Measurements from ENCODE around the gene ABCA7.

The ABCA7 gene, protein sequence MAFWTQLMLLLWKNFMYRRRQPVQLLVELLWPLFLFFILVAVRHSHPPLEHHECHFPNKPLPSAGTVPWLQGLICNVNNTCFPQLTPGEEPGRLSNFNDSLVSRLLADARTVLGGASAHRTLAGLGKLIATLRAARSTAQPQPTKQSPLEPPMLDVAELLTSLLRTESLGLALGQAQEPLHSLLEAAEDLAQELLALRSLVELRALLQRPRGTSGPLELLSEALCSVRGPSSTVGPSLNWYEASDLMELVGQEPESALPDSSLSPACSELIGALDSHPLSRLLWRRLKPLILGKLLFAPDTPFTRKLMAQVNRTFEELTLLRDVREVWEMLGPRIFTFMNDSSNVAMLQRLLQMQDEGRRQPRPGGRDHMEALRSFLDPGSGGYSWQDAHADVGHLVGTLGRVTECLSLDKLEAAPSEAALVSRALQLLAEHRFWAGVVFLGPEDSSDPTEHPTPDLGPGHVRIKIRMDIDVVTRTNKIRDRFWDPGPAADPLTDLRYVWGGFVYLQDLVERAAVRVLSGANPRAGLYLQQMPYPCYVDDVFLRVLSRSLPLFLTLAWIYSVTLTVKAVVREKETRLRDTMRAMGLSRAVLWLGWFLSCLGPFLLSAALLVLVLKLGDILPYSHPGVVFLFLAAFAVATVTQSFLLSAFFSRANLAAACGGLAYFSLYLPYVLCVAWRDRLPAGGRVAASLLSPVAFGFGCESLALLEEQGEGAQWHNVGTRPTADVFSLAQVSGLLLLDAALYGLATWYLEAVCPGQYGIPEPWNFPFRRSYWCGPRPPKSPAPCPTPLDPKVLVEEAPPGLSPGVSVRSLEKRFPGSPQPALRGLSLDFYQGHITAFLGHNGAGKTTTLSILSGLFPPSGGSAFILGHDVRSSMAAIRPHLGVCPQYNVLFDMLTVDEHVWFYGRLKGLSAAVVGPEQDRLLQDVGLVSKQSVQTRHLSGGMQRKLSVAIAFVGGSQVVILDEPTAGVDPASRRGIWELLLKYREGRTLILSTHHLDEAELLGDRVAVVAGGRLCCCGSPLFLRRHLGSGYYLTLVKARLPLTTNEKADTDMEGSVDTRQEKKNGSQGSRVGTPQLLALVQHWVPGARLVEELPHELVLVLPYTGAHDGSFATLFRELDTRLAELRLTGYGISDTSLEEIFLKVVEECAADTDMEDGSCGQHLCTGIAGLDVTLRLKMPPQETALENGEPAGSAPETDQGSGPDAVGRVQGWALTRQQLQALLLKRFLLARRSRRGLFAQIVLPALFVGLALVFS (N-terminal part only)

DNA sequence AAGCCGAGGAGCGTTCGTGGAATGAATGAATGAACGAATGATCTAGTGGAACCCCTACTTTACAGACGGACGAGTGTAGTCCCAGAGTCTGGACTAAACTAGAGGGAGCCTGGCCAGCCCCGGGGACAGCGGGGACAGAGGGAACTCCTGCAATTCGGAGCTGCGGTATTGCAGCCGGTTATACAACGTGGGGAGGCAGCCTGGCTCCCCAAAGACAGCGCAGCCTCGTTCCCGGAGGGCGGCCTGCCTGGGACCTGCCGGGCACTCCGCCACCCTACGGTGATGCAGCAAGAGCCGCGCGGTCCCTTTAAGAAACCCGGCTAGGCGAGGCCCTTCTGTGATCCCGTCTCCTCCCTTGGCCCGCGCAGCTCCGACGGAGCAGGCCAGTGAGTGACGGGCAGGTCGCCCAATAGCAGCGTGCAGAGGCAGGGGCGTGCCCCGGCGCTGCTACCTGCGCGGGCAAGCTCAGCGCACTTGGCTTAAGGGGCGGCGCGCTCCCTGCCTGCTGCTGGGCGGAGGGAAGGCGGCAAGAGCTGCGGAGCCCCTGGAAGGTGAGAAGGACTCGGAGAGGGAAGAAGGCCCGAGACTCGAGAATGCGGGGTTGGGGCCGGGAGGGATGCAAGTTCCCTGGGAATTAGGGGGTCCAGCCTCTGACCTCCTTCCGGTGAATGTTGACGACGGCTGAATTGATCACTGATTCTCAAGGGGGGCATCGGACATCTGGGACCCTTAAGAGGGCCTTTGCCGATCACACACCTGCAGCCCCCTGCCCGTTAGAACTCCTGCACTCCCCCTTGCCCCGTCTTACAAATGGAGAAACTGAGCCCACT, at the start of gene ABCA7:
Gene ABCA7 (plus strand): TSS at position 462 of the 830 bp plus-strand sequence. CDS start 1,255 bp downstream, outside the sequence.
- peak; percentile 100 for DNase-seq

DNA sequence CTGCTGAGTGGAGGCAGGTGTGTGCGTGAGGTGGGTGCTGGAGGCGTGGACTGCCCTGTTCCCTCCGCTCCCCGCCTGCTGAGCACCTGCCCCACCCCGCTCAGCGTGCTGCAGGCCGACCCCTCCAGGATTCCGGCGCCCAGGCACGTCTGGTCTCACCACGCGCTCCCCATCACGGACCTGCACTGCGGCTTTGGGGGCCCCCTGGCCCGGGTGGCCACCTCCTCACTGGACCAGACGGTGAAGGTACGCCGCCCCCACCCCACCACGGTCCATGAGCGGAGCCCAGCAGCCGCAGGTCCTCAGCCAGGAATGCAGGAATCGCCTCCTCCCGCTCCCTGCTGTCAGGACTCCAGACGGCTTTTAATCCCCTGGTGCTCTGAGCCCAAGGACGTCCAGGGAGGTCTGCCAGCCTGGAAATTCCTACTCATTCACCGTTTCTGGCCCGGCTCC, 49.8 kb upstream of the ABCA7 start:
- no peak for DNase-seq

DNA sequence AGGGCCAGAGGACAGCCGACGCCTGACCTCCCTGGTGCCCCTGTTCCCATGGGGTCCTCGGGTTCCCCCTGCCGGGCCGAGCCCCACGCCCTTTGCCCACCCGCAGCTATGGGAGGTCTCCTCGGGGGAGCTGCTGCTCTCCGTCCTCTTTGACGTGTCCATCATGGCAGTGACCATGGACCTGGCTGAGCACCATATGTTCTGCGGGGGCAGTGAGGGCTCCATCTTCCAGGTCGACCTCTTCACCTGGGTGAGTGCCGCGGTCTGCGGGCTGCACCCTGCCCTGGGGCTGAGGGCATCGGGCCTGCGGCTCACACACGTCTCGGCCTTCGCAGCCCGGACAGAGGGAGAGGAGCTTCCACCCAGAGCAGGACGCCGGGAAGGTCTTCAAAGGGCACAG, 49.2 kb upstream of the ABCA7 start:
- no peak for DNase-seq

DNA sequence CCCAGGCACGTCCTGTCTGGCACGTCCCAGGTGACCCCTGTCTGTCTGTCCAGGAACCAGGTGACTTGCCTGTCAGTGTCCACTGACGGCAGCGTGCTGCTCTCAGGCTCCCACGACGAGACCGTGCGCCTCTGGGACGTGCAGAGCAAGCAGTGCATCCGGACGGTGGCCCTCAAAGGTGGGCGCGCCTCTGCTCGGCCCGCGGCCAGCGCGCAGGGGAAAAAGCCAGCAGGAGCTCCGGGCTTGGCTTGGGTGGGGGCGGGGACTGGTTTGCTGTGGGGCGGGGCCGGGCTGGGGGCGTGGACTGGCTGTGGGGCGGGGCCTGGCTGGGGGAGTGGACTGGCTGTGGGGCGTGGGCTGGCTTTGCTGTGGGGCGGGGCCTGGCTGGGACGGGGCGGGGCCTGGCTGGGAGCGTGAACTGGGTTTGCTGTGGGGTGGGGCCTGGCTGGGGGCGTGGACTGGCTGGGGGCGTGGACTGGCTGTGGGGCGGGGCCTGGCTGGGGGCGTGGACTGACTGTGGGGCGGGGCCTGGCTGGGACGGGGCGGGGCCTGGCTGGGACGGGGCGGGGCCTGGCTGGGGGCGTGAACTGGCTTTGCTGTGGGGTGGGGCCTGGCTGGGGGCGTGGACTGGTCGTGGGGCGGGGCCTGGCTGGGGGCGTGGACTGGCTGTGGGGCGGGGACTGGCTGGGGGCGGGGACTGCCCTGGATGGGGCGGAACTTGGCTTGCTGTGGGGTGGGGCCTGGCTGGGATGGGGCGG, 48.6 kb upstream of the ABCA7 start:
- DNase-seq, result peak; percentile 81

DNA sequence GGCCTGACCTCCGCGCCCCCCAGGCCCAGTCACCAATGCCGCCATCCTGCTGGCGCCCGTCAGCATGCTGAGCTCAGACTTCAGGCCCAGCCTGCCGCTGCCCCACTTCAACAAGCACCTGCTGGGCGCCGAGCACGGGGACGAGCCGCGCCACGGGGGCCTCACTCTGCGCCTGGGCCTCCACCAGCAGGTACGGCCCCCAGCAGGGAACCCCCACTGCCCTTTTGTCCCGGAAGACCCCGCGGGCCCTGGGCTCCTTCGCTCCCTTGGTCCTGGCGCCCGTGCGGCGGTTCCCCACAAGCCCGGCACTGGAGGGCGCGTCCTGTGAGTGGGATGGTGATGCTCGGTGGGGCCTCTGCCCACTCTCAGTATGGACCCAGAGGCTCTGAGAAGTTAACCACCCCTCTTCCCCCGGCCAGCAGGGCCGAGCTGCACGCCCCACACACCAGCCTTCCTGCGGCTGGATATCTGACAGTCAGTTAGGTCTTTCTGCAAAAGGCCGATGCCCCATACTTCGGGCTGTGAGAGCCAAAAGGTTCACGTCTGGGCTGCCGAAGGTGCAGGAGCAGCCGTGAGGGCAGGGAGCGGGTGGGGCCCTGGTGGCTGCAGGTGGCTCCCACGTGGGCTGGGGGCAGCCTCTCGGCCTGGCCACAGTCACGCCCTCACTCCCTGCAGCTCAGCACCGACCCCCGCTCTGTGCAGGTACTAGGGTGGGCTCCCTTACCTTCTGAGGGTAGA, 47.8 kb upstream of the ABCA7 start:
- no peak for DNase-seq

DNA sequence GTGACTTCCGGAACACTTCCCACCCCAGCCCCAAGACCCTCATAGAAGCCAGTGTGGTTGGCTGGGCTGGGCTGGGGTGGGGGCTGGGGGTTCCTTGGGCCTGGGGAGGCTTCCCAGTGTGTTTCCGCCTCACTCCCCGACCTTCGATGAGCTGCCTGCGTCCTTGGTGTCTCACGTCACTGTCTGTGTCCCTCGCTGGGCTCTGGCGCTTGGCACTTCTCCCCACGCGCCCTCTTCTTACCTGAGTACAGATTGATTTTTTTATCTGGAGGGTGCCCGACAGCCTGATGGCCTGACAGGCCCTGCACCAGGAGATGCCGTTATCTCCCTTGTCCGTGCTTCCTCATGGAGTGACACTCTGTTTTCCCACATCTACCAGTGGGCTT, 47.2 kb upstream of the ABCA7 start:
- DNase-seq, result no peak

DNA sequence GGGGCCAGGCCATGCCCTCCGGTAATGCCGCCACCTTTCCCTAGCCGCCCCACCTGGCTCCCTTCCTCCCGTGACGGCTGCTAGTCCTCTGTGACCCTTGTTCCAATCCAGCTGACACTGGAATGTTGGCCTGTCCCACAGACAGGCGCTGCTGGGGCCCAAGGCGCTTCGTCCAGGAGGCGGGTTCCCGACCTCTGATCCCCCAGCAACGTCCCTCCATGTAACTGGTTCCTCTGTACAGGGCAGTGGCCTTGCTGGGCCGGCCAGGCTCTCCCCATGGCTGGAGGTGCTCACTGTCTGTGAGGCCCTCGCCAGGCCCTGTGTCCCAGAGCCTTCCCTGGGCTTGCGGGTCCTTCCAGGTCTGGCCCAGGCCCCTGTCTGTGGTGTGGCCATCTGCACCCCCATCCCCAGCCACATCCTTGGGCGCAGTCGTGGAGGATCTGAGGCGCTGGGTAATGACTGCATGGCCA, 46.5 kb upstream of the ABCA7 start:
- no peak for DNase-seq

DNA sequence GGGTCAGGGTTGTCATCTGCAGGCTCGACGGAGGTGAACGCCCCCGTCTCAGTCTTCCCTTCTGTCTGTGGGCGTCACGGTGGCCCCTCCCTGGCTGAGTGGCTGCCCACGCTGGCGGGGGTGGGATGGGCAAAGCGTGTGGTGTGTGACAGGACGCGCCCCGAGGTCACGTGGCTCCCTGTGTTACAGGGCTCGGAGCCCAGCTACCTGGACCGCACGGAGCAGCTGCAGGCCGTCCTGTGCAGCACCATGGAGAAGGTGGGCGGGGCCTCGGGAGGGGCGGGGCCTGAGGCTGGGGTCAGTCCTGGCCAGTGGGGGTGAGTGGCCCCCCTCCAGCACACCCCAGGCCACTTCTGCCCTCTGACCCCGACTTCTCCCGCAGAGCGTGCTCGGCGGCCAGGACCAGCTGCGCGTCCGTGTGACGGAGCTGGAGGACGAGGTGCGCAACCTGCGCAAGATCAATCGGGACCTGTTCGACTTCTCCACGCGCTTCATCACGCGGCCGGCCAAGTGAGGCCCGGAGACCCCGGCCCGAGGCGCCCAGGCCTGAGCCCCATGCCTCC, 46.0 kb upstream of the ABCA7 start:
- no peak for DNase-seq

DNA sequence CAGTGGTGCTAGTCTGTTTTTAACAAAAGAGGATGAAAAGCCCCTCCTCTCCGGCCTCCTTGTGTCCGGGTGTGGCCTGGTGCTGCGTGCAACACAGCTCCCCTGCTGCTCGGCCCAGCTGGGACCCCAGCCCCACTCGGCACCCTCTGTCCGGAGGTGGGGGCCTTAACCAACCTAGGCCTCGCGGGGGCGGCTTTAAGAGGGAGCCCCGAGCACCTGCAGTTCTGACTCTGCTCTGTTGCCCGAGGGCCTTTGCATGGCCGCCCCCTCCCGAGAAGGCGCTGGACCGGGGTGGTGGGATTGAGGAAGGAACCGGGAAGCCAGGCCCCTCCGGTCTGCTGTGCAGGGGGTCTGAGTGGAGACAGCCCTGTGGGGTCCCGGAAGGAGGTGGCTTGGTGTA, 45.4 kb upstream of the ABCA7 start:
- DNase-seq, result no peak

DNA sequence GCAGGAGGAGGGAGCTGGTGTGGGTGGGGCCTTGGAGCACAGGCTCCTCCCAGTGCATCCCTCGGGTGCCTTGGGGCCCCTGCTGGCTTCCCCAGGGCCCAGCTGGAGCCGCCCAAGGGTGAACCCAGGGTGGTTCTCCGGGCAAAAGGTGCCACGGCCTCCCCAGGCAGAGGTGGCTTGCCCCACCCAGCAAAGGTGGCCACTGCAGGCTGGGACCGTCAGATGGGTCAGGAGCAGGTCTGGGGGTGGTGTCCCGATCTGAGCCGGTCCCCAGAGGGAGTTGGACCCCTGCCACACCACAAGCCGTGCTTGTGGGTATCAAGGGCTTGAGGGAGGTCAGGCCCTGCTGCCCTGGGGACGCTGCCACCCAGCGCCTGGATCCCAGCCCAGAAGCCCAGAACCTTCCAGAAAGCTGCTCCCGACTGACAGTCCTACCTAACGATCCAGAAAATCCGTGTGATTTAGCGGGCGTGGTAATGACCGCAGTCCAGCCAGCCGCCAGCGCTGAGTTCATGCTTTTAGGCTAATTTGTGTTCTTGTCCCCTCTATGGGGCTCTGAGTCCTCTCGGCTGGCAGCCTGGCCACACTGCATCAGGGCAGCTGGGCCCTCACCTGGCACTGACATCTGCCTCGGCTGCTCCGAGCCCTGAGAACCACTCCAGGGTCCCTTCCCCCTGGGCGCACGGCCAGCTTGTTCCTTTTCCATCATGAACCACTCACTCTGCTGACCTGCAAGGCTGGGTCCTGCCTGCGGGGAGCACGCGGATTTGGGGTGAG, 44.7 kb upstream of the ABCA7 start:
- no peak for DNase-seq

DNA sequence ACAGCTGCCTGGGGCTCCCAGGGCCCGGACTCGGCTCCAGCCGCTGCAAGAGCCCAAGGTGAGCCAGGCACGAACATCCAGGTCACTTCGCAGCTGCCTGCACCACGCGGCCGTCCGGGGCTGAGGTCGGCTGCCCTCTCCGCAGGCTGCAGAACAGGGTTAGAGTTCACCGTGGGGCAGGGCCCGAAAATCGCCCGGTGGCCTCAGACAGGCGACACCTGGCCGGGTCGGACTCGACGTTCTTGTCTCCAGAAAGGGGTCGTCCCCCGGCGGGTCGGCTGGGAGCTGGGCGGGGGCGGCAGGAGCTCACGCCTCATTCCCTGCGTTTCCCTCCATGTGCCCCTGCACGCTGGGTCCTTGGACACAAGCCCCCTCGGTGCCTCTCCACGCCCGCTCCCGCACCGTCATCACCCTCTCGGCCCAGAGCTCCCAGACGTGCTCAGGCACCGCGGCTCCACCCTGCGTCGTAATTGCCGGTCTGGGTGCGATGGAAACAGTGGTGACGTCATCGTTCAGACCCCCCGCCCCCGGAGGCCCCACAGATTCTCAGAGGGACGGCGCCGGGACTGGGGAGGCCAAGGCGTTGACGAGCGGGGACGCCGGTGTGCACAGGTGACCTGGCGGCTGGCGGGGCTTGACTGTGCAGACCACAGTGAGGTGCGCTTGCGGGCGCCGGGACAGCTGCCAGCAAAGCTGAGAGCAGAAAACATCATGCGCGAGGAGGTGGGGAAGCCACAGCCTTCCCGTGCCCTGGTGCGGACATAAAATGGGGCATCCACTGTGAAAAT, 43.7 kb upstream of the ABCA7 start:
- peak; percentile 56 for DNase-seq

DNA sequence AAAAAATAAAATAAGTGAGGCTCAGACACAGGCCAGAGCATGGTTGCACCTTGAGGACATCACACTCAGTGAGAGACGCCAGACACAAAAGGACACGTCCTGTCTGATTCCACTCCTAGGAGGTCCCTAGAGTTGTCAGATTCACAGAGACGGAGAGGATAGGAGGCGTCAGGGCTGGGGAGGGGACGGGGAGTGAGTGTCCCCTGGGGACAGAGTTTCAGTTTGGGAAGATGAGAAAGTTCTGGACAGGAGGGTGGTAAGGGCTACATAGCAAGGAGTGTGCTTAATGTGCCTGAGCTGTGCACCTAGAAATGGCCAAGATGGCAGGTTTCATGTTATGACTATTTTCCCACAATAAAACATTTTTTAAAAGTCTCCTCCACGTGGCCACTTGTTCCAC, 41.8 kb upstream of the ABCA7 start:
- DNase-seq, result no peak

DNA sequence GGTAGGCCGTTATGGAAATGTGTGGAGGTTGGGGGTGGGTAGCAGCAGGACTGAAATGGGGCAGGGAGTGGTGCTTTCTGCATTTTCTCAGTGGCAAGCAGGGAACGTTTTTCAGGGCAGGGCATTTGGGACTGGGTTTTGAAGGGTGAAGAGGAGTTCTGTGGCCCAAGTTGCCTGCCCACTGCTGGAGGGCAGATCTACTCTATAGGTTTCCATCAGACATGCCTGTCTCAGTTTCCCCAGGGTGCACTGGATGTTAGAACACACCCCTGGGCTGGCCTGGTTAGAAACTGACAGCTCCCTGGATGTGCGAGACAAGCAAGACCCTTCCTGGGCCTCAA, 40.6 kb upstream of the ABCA7 start:
- no peak for DNase-seq

DNA sequence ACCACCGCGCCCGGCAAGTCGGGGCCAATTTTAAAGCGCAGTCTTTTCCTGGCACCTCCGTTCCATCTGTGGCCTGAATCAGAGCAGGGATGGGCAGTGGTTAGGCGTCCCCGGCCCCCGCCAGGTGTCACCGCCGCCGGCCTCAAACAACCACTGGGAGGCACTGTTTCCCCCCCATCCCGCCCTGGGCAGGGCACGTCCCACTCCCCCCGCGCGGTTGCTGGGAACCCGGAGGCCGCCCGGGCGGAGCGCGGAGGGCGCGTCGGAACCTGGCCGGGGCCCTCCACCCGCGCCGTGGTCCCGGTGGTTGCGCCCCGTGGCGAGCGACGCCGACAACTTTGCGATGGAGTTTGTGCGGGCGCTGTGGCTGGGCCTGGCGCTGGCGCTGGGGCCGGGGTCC, 39.8 kb upstream of the ABCA7 start, which contains the start of gene GRIN3B:
Gene GRIN3B (plus strand): TSS at position 325 of the 400 bp plus-strand sequence. CDS start 19 bp downstream, at position 344.
- peak; percentile 74 for DNase-seq

DNA sequence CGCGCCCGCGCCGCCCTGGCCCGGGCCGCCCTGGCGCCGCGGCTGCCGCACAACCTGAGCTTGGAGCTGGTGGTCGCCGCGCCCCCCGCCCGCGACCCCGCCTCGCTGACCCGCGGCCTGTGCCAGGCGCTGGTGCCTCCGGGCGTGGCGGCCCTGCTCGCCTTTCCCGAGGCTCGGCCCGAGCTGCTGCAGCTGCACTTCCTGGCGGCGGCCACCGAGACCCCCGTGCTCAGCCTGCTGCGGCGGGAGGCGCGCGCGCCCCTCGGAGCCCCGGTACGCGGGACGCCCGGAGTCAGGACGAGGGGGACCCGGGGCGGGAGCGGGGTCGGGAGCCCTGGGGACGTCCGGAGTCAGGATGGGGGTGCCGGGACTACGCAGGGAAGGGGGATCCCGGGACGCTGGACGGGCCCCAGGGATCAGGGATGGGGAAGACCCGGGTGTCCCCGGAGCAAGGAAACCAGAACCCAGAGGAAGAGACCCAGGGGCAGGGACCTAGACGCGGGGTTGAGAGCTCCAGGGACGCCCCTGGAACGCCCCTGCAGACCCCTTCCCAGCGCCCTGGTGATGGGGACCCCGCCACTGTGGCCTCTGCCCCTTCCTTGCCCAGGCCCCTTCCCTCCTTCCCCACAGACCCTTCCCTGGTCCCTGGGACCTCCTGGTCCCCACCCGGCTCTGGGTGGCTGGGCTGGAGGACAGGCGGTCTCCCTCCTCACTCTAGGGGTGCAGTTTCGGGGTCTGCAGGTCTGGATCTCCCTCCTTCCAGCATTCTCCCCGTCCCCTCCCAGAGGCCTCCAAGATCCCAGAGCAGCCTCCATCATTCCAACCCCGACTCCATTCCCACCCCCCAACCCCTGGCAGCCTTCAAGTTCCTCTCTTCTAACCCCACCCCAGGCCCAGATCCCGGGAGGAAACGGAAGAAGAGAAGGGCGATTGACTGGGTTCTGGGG, 39.0 kb upstream of the ABCA7 start:
- no peak for DNase-seq

DNA sequence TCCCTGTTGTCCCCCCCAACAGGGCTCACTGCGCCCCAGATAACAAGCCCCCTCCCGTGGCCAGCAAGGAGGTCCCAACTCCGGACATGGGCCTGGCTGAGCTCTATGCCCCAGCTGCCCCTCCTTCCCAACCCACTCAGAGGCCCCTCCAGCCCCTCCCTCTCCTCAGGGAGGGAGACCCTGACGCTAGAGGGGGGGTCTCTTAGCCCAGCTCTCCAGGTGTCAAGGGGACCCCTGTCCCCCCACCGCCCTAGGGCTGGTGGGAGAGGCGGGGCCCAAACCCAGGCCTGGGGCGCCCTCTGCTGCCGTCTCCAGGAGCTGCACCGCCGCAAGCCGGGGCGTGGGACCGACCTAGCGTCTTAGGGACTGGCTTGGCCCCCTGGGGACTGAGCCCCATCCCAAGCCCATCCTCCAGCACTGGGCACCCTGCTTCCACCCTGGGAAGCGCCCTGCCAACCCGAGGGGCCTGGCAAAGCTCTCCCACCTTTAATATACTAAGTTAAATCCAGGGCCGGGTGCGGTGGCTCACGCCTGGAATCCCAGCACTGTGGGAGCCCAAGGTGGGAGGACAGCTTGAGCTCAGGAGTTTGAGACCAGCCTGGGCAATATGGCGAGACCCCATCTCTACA, 38.3 kb upstream of the ABCA7 start:
- DNase-seq, result peak; percentile 76

DNA sequence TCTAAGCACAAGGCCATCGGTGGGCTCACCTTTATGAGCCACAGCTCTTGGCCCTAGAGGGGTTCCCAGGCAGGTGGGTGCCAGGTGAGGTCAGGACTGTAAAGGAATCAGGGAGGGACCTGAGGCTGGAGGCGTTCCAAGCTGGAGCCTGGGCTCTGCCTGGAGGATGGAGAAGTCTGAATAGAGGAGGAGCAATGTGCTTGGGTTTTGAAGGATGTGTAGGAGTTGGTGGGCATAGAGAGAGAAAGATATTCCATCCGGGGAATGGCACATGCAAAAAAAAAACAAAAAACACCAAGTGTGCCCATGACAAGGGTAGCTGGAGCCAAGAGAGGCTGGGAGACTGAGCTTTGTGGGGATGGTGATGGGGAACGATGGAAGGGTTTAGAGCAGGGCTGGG, 37.3 kb upstream of the ABCA7 start:
- DNase-seq, result no peak

All from activated CD4-positive, alpha-beta T cell treated with anti-CD3 and anti-CD28 coated beads, Interleukin-2, Interleukin-6, amounts not matched to agents 100 ng/mL and 50 ng/mL, durations not matched to agents 16 hours and 8 hours (primary cell).